HCT116 (cell line): ENCODE measurements around the gene METTL22.

Source experiments
- CTCF ChIP-seq, 3 experiments: fragments of 200-600 bp in 1 of 3; sonication (generic) in 1 of 3; IDR thresholded peaks in 2 of 3; conservative IDR thresholded peaks in 1 of 3; 2 replicates each; pipeline ENCODE4 v1.5.1; 2012 to 2017; ENCODE audit warnings: low read depth in 2 of 3, low read length in 2 of 3, antibody characterized with exemption in 1 of 3, borderline replicate concordance in 1 of 3, control low read depth in 1 of 3, mild to moderate bottlenecking in 1 of 3, mixed read lengths in 1 of 3, mixed run types in 1 of 3, moderate library complexity in 1 of 3; ENCODE audit not compliant: insufficient read depth in 1 of 3
- ELF1 ChIP-seq: IDR thresholded peaks from 2 replicates; pipeline ENCODE4 v1.6.1; 2012; ENCODE audit warnings: low read depth, borderline replicate concordance
- EZH2 ChIP-seq: fragments of 200-600 bp; sonication (generic); IDR thresholded peaks from 2 replicates; pipeline ENCODE4 v1.6.1; 2017; ENCODE audit warnings: antibody characterized with exemption, mixed run types
- MAX ChIP-seq: IDR thresholded peaks from 2 replicates; pipeline ENCODE4 v1.6.1; 2012
- POLR2A ChIP-seq: IDR thresholded peaks from 2 replicates; pipeline ENCODE4 v1.7.0; 2011; ENCODE audit warnings: borderline replicate concordance; ENCODE audit not compliant: insufficient read depth, insufficient read length; ENCODE audit errors: extremely low read depth
- POLR2AphosphoS5 ChIP-seq: IDR thresholded peaks from 2 replicates; pipeline ENCODE4 v1.6.1; 2011; ENCODE audit warnings: mild to moderate bottlenecking, low read depth, low read length, moderate library complexity
- RAD21 ChIP-seq: IDR thresholded peaks from 2 replicates; pipeline ENCODE4 v1.6.1; 2012; ENCODE audit warnings: low read depth, mild to moderate bottlenecking
- REST ChIP-seq: IDR thresholded peaks from 2 replicates; pipeline ENCODE4 v1.6.1; 2012; ENCODE audit warnings: low read depth
- SIN3A ChIP-seq: IDR thresholded peaks from 2 replicates; pipeline ENCODE4 v1.6.1; 2012; ENCODE audit warnings: low read depth
- SRF ChIP-seq: IDR thresholded peaks from 2 replicates; pipeline ENCODE4 v1.6.1; 2012; ENCODE audit warnings: low read depth
- YY1 ChIP-seq: IDR thresholded peaks from 2 replicates; pipeline ENCODE4 v1.6.1; 2011; ENCODE audit warnings: low read length, low read depth, moderate library complexity, mild to moderate bottlenecking; ENCODE audit not compliant: insufficient replicate concordance; ENCODE audit errors: extremely low read depth
- ZNF274 ChIP-seq: fragments of 200-500 bp; sonication (Bioruptor generic); IDR thresholded peaks from 2 replicates; pipeline ENCODE4 v1.6.1; 2014; ENCODE audit warnings: mild to moderate bottlenecking, low read depth, low read length, inconsistent platforms

- no peak for TF ChIP-seq CTCF (IDR thresholded peaks at IDR 0.05 in 2 of 3, conservative IDR thresholded peaks at IDR 0.05 in 1 of 3; ENCODE audit: borderline replicate concordance in 1 of 3, insufficient read depth in 1 of 3, low read depth in 2 of 3, low read length in 2 of 3)
- TF ChIP-seq POLR2A: no peak
- TF ChIP-seq MAX: no peak
- TF ChIP-seq ELF1: no peak
- no peak for TF ChIP-seq RAD21
- TF ChIP-seq REST: no peak
- no peak for TF ChIP-seq SRF
- TF ChIP-seq SIN3A: no peak
- no peak for TF ChIP-seq ZNF274
- no peak for TF ChIP-seq EZH2
- no peak for TF ChIP-seq YY1
- TF ChIP-seq POLR2AphosphoS5: no peak
Observed at GRCh38 chr16:8607214-8607613, 14.3 kb upstream of the METTL22 start.
